SU-DHL-6 (cell line): ENCODE data around the gene ICAM1.

Source experiments
- H2AFZ ChIP-seq: fragments of 200-600 bp; sonication (generic); 2 replicates; pipeline ENCODE4 v1.6.1; 2014; ENCODE audit warnings: low read depth, mild to moderate bottlenecking, moderate library complexity, mixed read lengths, antibody characterized with exemption, low read length; ENCODE audit not compliant: severe bottlenecking
- H3F3A ChIP-seq: fragments of 200-600 bp; shearing (Covaris generic); 2 replicates; pipeline ENCODE4 v1.6.0; 2016; ENCODE audit warnings: antibody characterized with exemption, mild to moderate bottlenecking; ENCODE audit not compliant: insufficient read depth
- H3K27ac ChIP-seq: fragments of 200-600 bp; sonication (generic); 2 replicates; pipeline ENCODE4 v1.5.1; 2016; ENCODE audit warnings: low read depth, mild to moderate bottlenecking, low read length, moderate library complexity, mixed read lengths
- H3K27me3 ChIP-seq: fragments of 200-600 bp; sonication (generic), shearing (Covaris generic); 2 replicates; pipeline ENCODE4 v1.6.0; 2014; ENCODE audit warnings: mild to moderate bottlenecking, low read length
- H3K36me3 ChIP-seq: fragments of 200-600 bp; sonication (generic); 2 replicates; pipeline ENCODE4 v1.6.1; 2014; ENCODE audit warnings: mild to moderate bottlenecking, low read length, mixed read lengths
- H3K4me2 ChIP-seq: fragments of 300-600, 200-600 bp; shearing (Covaris generic), sonication (generic); 2 replicates; pipeline ENCODE4 v1.6.0; 2014; ENCODE audit warnings: low read length, low read depth, mild to moderate bottlenecking; ENCODE audit not compliant: poor library complexity, severe bottlenecking
- H3K4me3 ChIP-seq: fragments of 200-600 bp; sonication (generic); 2 replicates; pipeline ENCODE4 v1.5.1; 2014; ENCODE audit warnings: antibody characterized with exemption, low read length, mild to moderate bottlenecking, mixed read lengths; ENCODE audit not compliant: insufficient read depth, poor library complexity, severe bottlenecking
- H3K79me2 ChIP-seq: fragments of 200-600 bp; sonication (generic); 2 replicates; pipeline ENCODE4 v1.6.1; 2014; ENCODE audit warnings: mild to moderate bottlenecking, low read length, moderate library complexity; ENCODE audit not compliant: insufficient read depth
- H3K9ac ChIP-seq: fragments of 200-600 bp; sonication (generic); 2 replicates; pipeline ENCODE4 v1.7.0; 2014; ENCODE audit warnings: mild to moderate bottlenecking, low read length
- H3K9me2 ChIP-seq: fragments of 200-600 bp; sonication (generic); replicated peaks from 2 replicates; pipeline ENCODE4 v1.6.1; 2014; ENCODE audit warnings: low read length; ENCODE audit not compliant: insufficient read depth
- H3K9me3 ChIP-seq: fragments of 200-600 bp; sonication (generic); 2 replicates; pipeline ENCODE4 v1.6.1; 2014; ENCODE audit warnings: low read length, mixed read lengths; ENCODE audit not compliant: insufficient read depth
- H4K20me1 ChIP-seq: fragments of 200-600 bp; sonication (generic); 2 replicates; pipeline ENCODE4 v1.6.1; 2014; ENCODE audit warnings: low read depth, mild to moderate bottlenecking, antibody characterized with exemption, low read length, moderate library complexity, mixed read lengths
- CTCF ChIP-seq: fragments of 200-600 bp; sonication (generic); IDR thresholded peaks from one replicate; pipeline ENCODE4 v1.5.1; 2017; ENCODE audit warnings: antibody characterized with exemption, mild to moderate bottlenecking, low read length, moderate library complexity; ENCODE audit not compliant: insufficient read depth, poor library complexity, severe bottlenecking
- EZH2phosphoT487 ChIP-seq: fragments of 200-600 bp; sonication (generic), shearing (Covaris generic); conservative IDR thresholded peaks from 2 replicates; pipeline ENCODE4 v1.6.1; 2018; ENCODE audit warnings: mild to moderate bottlenecking, antibody characterized with exemption, low read length, moderate library complexity, mixed read lengths

ICAM1 gene

GRCh38 chr19:10299545-10300458 is 28.9 kb downstream of the ICAM1 start:
- no peaks in the 10 kb centered on the region for H3F3A ChIP-seq
- no peak overlapping the region for H3K4me3 ChIP-seq
- H3K9ac ChIP-seq = no peak overlapping the region

GRCh38 chr19:10305139-10305806 is 34.4 kb downstream of the ICAM1 start:
- Histone ChIP-seq H4K20me1 (no peaks in the 10 kb centered on the region), H3K9ac (no peak overlapping the region), H3K36me3 (no peaks in the 10 kb centered on the region), H3K9me2 (no peaks in the 10 kb centered on the region), H3K4me3 (no peak overlapping the region), H3K27me3 (no peaks in the 10 kb centered on the region), H3K79me2 (no peaks in the 10 kb centered on the region), H2AFZ (no peak overlapping the region), H3K27ac (no peak overlapping the region), H3K9me3 (no peaks in the 10 kb centered on the region), H3F3A (no peaks in the 10 kb centered on the region), H3K4me2 (no peak overlapping the region)
- TF ChIP-seq CTCF (no peak), EZH2phosphoT487 (no peak)

More at GRCh38 chr19:10299545-10300458, 28.9 kb downstream of the ICAM1 start:
- TF ChIP-seq CTCF (no peak), EZH2phosphoT487 (no peak)
- no peaks in the 10 kb centered on the region for H3K36me3 ChIP-seq
- H2AFZ ChIP-seq = no peak overlapping the region
- no peaks in the 10 kb centered on the region for H3K79me2 ChIP-seq
- no peaks in the 10 kb centered on the region for H3K9me2 ChIP-seq
- H3K27ac ChIP-seq = no peak overlapping the region
- H3K9me3 ChIP-seq = no peaks in the 10 kb centered on the region
- no peaks in the 10 kb centered on the region for H4K20me1 ChIP-seq
- no peak overlapping the region for H3K4me2 ChIP-seq
- no peaks in the 10 kb centered on the region for H3K27me3 ChIP-seq

GRCh38 chr19:10306327-10306726 is 35.4 kb downstream of the ICAM1 start:
- Histone ChIP-seq H3K4me2 (no peak overlapping the region), H2AFZ (no peak overlapping the region), H3K27ac (no peak overlapping the region), H3K79me2 (no peaks in the 10 kb centered on the region), H3K4me3 (no peak overlapping the region), H3K9me2 (no peaks in the 10 kb centered on the region), H3K36me3 (no peaks in the 10 kb centered on the region), H3K9ac (no peak overlapping the region), H4K20me1 (no peaks in the 10 kb centered on the region), H3K9me3 (no peaks in the 10 kb centered on the region), H3K27me3 (no peaks in the 10 kb centered on the region), H3F3A (no peaks in the 10 kb centered on the region)
- TF ChIP-seq CTCF (no peak), EZH2phosphoT487 (no peak)
